ENCODE measurements around the gene ATG9B. TPM values are rescaled to one million over a fixed set of nuclear protein-coding genes. Genes with fewer than 3 reads are reported as not detected.

Gene ATG9B
- total and polyA plus RNA-seq, 9 of the 15 experiments (the other 6 are each of a cell fraction or from before 2014, with no cell fraction given) = 0.29 to 8.0 (median 2.1) TPM

DNA sequence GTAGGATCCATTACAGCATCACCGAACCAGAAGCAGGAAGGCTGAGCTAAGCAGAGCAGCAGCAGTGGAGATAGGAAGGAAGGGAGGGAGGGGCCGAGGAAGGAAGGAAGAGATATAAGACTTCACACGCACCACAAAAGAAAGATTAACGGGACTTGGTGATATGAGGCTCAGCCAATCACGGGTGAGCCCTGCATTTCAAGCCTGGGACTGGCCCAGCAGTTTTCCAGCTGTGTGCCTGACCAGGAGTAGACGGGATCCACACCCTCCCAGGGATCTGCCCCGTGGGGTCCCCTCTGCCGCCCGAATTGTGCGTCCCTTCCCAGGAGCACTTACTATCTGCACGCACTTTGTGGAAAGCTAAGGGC is 16.2 kb downstream of the ATG9B start:
- peak overlapping the region; percentile 85 for H3K27ac ChIP-seq (ENCODE audit: extremely low read depth, low read depth, low read length)
- FAIRE-seq (peak; percentile 99), ATAC-seq (peak; percentile 66), DNase-seq (ENCODE audit: extremely low read depth in 1 of 4, low spot score in 3 of 4) (peak; percentile 89 to 97 (median 92))
- under 1% methylated on average over 11 of the region's 11 CpGs for WGBS (ENCODE audit: insufficient coverage, low coverage, missing lambda C conversion rate)
- peak overlapping the region; percentile 100 for H3K4me2 ChIP-seq (ENCODE audit: insufficient read depth, low read length)
- no peaks in the 10 kb centered on the region for H4K20me1 ChIP-seq (replicated peaks; ENCODE audit: control insufficient read depth, insufficient read depth, low read length)
- H2AFZ ChIP-seq (ENCODE audit: low read depth, low read length) = peak overlapping the region; percentile 92
- ChIA-PET CTCF (ENCODE audit: low intra/inter-chr PET ratio) (interaction anchor here (0.7 to 3.5 kb wide), 7 partner anchors 11 to 109 kb away, joined by 3 to 15 read pairs (median 5); no protein-coding TSS in a partner anchor), POLR2A (interaction anchor here (0.6 to 8.4 kb wide), 10 partner anchors 11 to 299 kb away, joined by 3 to 146 read pairs (median 5); partner anchors contain the start of genes ABCB8 and ATG9B)
- in situ Hi-C loops (cut with MboI) (no loop called here), intact Hi-C loops (cut with micrococcal nuclease) (loop anchor here (1.0 to 5.0 kb wide), 8 partner anchors 14 to 224 kb away; partner anchors contain the start of genes ABCB8, CHPF2 and SLC4A2)
- peaks cover 14% of the 10 kb centered on the region; the same call in 1 of the 3 replicates for H3K36me3 ChIP-seq (ENCODE audit: control insufficient read depth, insufficient read depth, low read length)
- peaks cover 44% of the 10 kb centered on the region for H3K79me2 ChIP-seq (ENCODE audit: control insufficient read depth, insufficient read depth, low read length)
- peak overlapping the region; percentile 77 to 94 for H3K9ac ChIP-seq (ENCODE audit: insufficient read depth in 1 of 2, low read depth in 2 of 2, low read length in 2 of 2)
- peaks cover 49 to 67% of the 10 kb centered on the region in 2 experiments for H3K4me1 ChIP-seq (replicated peaks in 1 of 2; ENCODE audit: control insufficient read depth in 2 of 2, insufficient read depth in 2 of 2, low read length in 2 of 2)
- no peaks in the 10 kb centered on the region for H3K9me1 ChIP-seq (ENCODE audit: control insufficient read depth, insufficient read depth, low read length)
- no TSS peak for BruUV-seq (replicated peaks)
- H3K27me3 ChIP-seq (ENCODE audit: control insufficient read depth in 2 of 2, insufficient read depth in 2 of 2, low read length in 2 of 2) = no peaks in the 10 kb centered on the region; a peak in 1 of 5 replicates
- H3K9me3 ChIP-seq (replicated peaks; ENCODE audit: control insufficient read depth, insufficient read depth, low read depth, low read length) = no peaks in the 10 kb centered on the region
- peak overlapping the region; percentile 57 for H3K4me3 ChIP-seq
- TF ChIP-seq HMGN3 (IDR thresholded peaks at IDR 0.05; ENCODE audit: borderline replicate concordance, extremely low read depth, insufficient read length, low read depth, low read length) = peak; percentile 16
- 0 out of 2 replicates have a peak, but pooled peaks have one; percentile 46 for TF ChIP-seq JUND (IDR thresholded peaks at IDR 0.05; ENCODE audit: borderline replicate concordance, low read depth, low read length)
- peak; percentile 41; the same call in 2 of the 3 replicates for TF ChIP-seq JUND (tag; IDR thresholded peaks at IDR 0.05; ENCODE audit: borderline replicate concordance, low read depth, low read length)
- peak; percentile 60; the same call in 1 of the 2 replicates for TF ChIP-seq LEF1 (IDR thresholded peaks at IDR 0.05)
- TF ChIP-seq ZNF316 (IDR thresholded peaks at IDR 0.05) = peak; percentile 24; the same call in 1 of the 2 replicates
- TF ChIP-seq TAF1 (IDR thresholded peaks at IDR 0.05; ENCODE audit: control insufficient read depth, extremely low read depth, insufficient read depth, low read length, severe bottlenecking) = peak; percentile 15
- 0 out of 2 replicates have a peak, but pooled peaks have one; percentile 1 for TF ChIP-seq ZNF830 (CRISPR knock-in tag; IDR thresholded peaks at IDR 0.05)
- TF ChIP-seq ZC3H11A (IDR thresholded peaks at IDR 0.05; ENCODE audit: low read depth, low read length) = no peak
- peak; percentile 66 for TF ChIP-seq MTA2 (IDR thresholded peaks at IDR 0.05; ENCODE audit: low read depth)
- peak; percentile 57; the same call in 1 of the 2 replicates for TF ChIP-seq RNF2 (IDR thresholded peaks at IDR 0.05)
- TF ChIP-seq TRIM24 (IDR thresholded peaks at IDR 0.05) = peak in 1 of 2 experiments; percentile 44; a peak in 2 of 4 replicates
- 0 out of 2 replicates have a peak, but pooled peaks have one; percentile 76 for TF ChIP-seq HIVEP1 (CRISPR knock-in tag; IDR thresholded peaks at IDR 0.05)
- TF ChIP-seq TFAM (CRISPR knock-in tag; conservative IDR thresholded peaks at IDR 0.05) = no peak
- TF ChIP-seq, protein P1, sequence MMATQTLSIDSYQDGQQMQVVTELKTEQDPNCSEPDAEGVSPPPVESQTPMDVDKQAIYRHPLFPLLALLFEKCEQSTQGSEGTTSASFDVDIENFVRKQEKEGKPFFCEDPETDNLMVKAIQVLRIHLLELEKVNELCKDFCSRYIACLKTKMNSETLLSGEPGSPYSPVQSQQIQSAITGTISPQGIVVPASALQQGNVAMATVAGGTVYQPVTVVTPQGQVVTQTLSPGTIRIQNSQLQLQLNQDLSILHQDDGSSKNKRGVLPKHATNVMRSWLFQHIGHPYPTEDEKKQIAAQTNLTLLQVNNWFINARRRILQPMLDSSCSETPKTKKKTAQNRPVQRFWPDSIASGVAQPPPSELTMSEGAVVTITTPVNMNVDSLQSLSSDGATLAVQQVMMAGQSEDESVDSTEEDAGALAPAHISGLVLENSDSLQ (IDR thresholded peaks at IDR 0.05) = peak; percentile 85
- no peak for TF ChIP-seq KAT7 (CRISPR knock-in tag; IDR thresholded peaks at IDR 0.05; ENCODE audit: borderline replicate concordance)
- TF ChIP-seq, protein P2, sequence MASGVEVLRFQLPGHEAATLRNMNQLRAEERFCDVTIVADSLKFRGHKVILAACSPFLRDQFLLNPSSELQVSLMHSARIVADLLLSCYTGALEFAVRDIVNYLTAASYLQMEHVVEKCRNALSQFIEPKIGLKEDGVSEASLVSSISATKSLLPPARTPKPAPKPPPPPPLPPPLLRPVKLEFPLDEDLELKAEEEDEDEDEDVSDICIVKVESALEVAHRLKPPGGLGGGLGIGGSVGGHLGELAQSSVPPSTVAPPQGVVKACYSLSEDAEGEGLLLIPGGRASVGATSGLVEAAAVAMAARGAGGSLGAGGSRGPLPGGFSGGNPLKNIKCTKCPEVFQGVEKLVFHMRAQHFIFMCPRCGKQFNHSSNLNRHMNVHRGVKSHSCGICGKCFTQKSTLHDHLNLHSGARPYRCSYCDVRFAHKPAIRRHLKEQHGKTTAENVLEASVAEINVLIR (CRISPR knock-in tag; IDR thresholded peaks at IDR 0.05) = no peak
- TF ChIP-seq NCOA1 (IDR thresholded peaks at IDR 0.05; ENCODE audit: low read depth) = peak; percentile 56; the same call in 1 of the 2 replicates
- no peak for TF ChIP-seq RBM14 (IDR thresholded peaks at IDR 0.05; ENCODE audit: borderline replicate concordance, insufficient read depth, low read depth, low read length)
- peak; percentile 96 for TF ChIP-seq MEIS2 (IDR thresholded peaks at IDR 0.05; ENCODE audit: partially characterized antibody)
- TF ChIP-seq HDAC1 (IDR thresholded peaks at IDR 0.05) = peak in 1 of 2 experiments; percentile 52; a peak in 2 of 4 replicates
- no peak for TF ChIP-seq TRIM28 (IDR thresholded peaks at IDR 0.05)
- TF ChIP-seq ATF7 (IDR thresholded peaks at IDR 0.05) = no peak
- TF ChIP-seq TCF7 (IDR thresholded peaks at IDR 0.05; ENCODE audit: borderline replicate concordance) = peak; percentile 85; the same call in 1 of the 2 replicates
- 0 out of 2 replicates have a peak, but pooled peaks have one; percentile 61 for TF ChIP-seq ZNF212 (CRISPR knock-in tag; IDR thresholded peaks at IDR 0.05)
